K562 (cell line): ENCODE measurements around the gene TMEM86A. TPM values are rescaled to one million over a fixed set of nuclear protein-coding genes. Genes with fewer than 3 reads are reported as not detected.

ENCODE experiments used
- ATAC-seq: fragments of 200-7000 bp; cut with Tn5 transposase; 3 replicates; pipeline ENCODE4 v1.9.1; 2020; ENCODE audit warnings: moderate library complexity
- BruUV-seq: library from RNA; stranded (reverse); fragments of 400-500 nt; replicated peaks from 2 replicates; lab custom pipeline; 2021; lab: Mats Ljungman, UMichigan
- CTCF ChIA-PET: fragments of 300-600 bp; formaldehyde crosslinking; extraction: SDS; loops from one replicate; lab custom pipeline; 2021; ENCODE audit warnings: low intra/inter-chr PET ratio; lab: Yijun Ruan, JAX
- POLR2A ChIA-PET: fragments of 300-600, 350-650 bp; sonication (Branson Sonifier 250); formaldehyde crosslinking; extraction: SDS; loops from one replicate; lab custom pipeline; 2021; ENCODE audit warnings: antibody characterized with exemption, inconsistent platforms; lab: Yijun Ruan, JAX
- DNase-seq, 4 experiments: peaks; one replicate each; pipeline versions ENCODE4 v3.0.0 to v3.0.0-alpha.2; 2011 to 2018; ENCODE audit warnings: low spot score in 3 of 4, mixed read lengths in 3 of 4; ENCODE audit errors: extremely low read depth in 1 of 4
- FAIRE-seq: peaks from 2 replicates; lab custom pipeline; 2011; peaks lifted over from hg19 to GRCh38; lab: Jason Lieb, UNC
- H2AFZ ChIP-seq: 2 replicates; pipeline ENCODE4 v1.6.0; 2011; ENCODE audit warnings: low read depth, low read length, control low read depth, inconsistent platforms
- H3K27ac ChIP-seq: fragments of 200-600 bp; 3 replicates; pipeline ENCODE4 v1.8.0; 2011; ENCODE audit warnings: low read depth, mild to moderate bottlenecking, control low read depth, inconsistent platforms, low read length, moderate library complexity, mixed read lengths; ENCODE audit errors: extremely low read depth
- H3K27me3 ChIP-seq, 2 experiments: fragments of 300-600 bp in 1 of 2; 2 replicates in 1 of 2; 3 replicates in 1 of 2; pipeline versions ENCODE4 v1.6.0 to v1.8.0; 2011; ENCODE audit warnings: inconsistent platforms in 2 of 2, low read length in 2 of 2, mild to moderate bottlenecking in 1 of 2, mixed read lengths in 1 of 2, moderate library complexity in 1 of 2; ENCODE audit not compliant: control insufficient read depth in 2 of 2, insufficient read depth in 2 of 2
- H3K36me3 ChIP-seq: fragments of 300-600 bp; 3 replicates; pipeline ENCODE4 v1.8.0; 2011; ENCODE audit warnings: mild to moderate bottlenecking, low read length, inconsistent platforms; ENCODE audit not compliant: control insufficient read depth, insufficient read depth
- H3K4me1 ChIP-seq, 2 experiments: fragments of 200-600 bp in 1 of 2; replicated peaks in 1 of 2; 2 replicates in 1 of 2; 3 replicates in 1 of 2; pipeline versions ENCODE4 v1.5.1 to v1.8.0; 2011; ENCODE audit warnings: inconsistent platforms in 2 of 2, low read length in 2 of 2, mild to moderate bottlenecking in 1 of 2, mixed read lengths in 1 of 2, moderate library complexity in 1 of 2; ENCODE audit not compliant: control insufficient read depth in 2 of 2, insufficient read depth in 2 of 2
- H3K4me2 ChIP-seq: 2 replicates; pipeline ENCODE4 v1.6.1; 2011; ENCODE audit warnings: low read length, control low read depth, inconsistent platforms, mixed read lengths; ENCODE audit not compliant: insufficient read depth
- H3K4me3 ChIP-seq: fragments of 200-600 bp; sonication (generic), shearing (Covaris generic); 2 replicates; pipeline ENCODE4 v1.5.1; 2016; ENCODE audit warnings: control low read depth, inconsistent platforms
- H3K79me2 ChIP-seq: fragments of 200-600 bp; 3 replicates; pipeline ENCODE4 v1.8.0; 2011; ENCODE audit warnings: low read length, inconsistent platforms; ENCODE audit not compliant: control insufficient read depth, insufficient read depth
- H3K9ac ChIP-seq, 2 experiments: 2 replicates each; pipeline versions ENCODE4 v1.6.0 to v1.6.1; 2011; ENCODE audit warnings: low read depth in 2 of 2, low read length in 2 of 2, control low read depth in 1 of 2, inconsistent platforms in 1 of 2, mild to moderate bottlenecking in 1 of 2, mixed read lengths in 1 of 2; ENCODE audit not compliant: insufficient read depth in 1 of 2
- H3K9me1 ChIP-seq: one replicate; pipeline ENCODE4 v1.6.0; 2011; ENCODE audit warnings: inconsistent platforms, mild to moderate bottlenecking, low read length, moderate library complexity; ENCODE audit not compliant: control insufficient read depth, insufficient read depth
- H3K9me3 ChIP-seq: replicated peaks from 2 replicates; pipeline ENCODE4 v1.5.1; 2011; ENCODE audit warnings: low read depth, low read length, inconsistent platforms; ENCODE audit not compliant: control insufficient read depth, insufficient read depth
- H4K20me1 ChIP-seq: replicated peaks from 2 replicates; pipeline ENCODE4 v1.6.1; 2011; ENCODE audit warnings: low read length, inconsistent platforms, mixed read lengths; ENCODE audit not compliant: control insufficient read depth, insufficient read depth
- BCL6 ChIP-seq: fragments of 250-450 bp; sonication (Bioruptor Pico); IDR thresholded peaks from 2 replicates; pipeline ENCODE4 v1.4.0; 2020
- CBFA2T2 ChIP-seq: fragments of 450-650 bp; conservative IDR thresholded peaks from 2 replicates; pipeline ENCODE4 v1.6.1; 2017; ENCODE audit warnings: mild to moderate bottlenecking
- GTF2B ChIP-seq: IDR thresholded peaks from 2 replicates; pipeline ENCODE4 v1.6.1; 2011; ENCODE audit not compliant: insufficient read length; ENCODE audit errors: extremely low read depth
- MED1 ChIP-seq: sonication (generic); formaldehyde crosslinking; IDR thresholded peaks from 2 replicates; pipeline ENCODE4 v1.8.1; 2023; ENCODE audit warnings: missing genetic modification reagents, borderline replicate concordance
- RAD51 ChIP-seq: fragments of 450-650 bp; IDR thresholded peaks from 2 replicates; pipeline ENCODE4 v1.7.1; 2016; ENCODE audit warnings: low read depth, mild to moderate bottlenecking, borderline replicate concordance
- SIRT6 ChIP-seq: IDR thresholded peaks from one replicate; pipeline ENCODE4 v1.6.1; 2012; ENCODE audit warnings: low read depth, mild to moderate bottlenecking, control low read depth, inconsistent platforms, low read length, moderate library complexity
- ZHX1 ChIP-seq: fragments of 150-350 bp; conservative IDR thresholded peaks from 2 replicates; pipeline ENCODE4 v1.6.1; 2014; ENCODE audit warnings: low read length
- ZNF12 ChIP-seq: sonication (generic); formaldehyde crosslinking; IDR thresholded peaks from 2 replicates; pipeline ENCODE4 v1.4.0; 2020; ENCODE audit warnings: mild to moderate bottlenecking, missing genetic modification reagents
- WGBS: fragments of 100-300 bp; shearing (Covaris generic); methylation state at CpG from one replicate; pipeline ENCODE4 v1.1.6; 2016; ENCODE audit warnings: low coverage, mixed read lengths; ENCODE audit not compliant: insufficient coverage; ENCODE audit errors: missing lambda C conversion rate; 5-methylcytosine and 5-hydroxymethylcytosine counted together
- in situ Hi-C: fragments of 300-500 bp; cut with MboI; formaldehyde crosslinking; loops from 4 replicates; pipeline ENCODE4 v1.15.0; 2018; ENCODE audit warnings: inconsistent platforms, mixed read lengths
- intact Hi-C: fragments of 100-400 bp; cut with micrococcal nuclease; formaldehyde crosslinking; loops from 2 replicates; pipeline ENCODE4 v1.14.2; 2022
- polyA plus RNA-seq, 8 experiments: library from polyadenylated mRNA; depleted of rRNA in 4 of 8; stranded (reverse) in 5 of 8; unstranded in 3 of 8; fragments of >200 nt; fragmentation: Nextera tagmentation in 2 of 8; fragmentation: Illumina TruSeq in 1 of 8; extraction: Ambion mirVana in 2 of 8; extraction: Trizol in 1 of 8; gene quantifications; 2 replicates each; pipeline versions ENCODE4 v1.2.1 to v1.2.3, GENCODE V29; 2011 to 2014; ENCODE audit warnings: inconsistent platforms in 1 of 8, missing spikeins in 1 of 8
- total RNA-seq, 7 experiments: library from RNA; depleted of rRNA in 6 of 7; stranded (reverse); fragments of >200 nt in 6 of 7; fragmentation: Illumina TruSeq in 2 of 7; extraction: Trizol in 2 of 7; gene quantifications; 2 replicates each; pipeline versions ENCODE4 v1.2.1 to v1.2.3, GENCODE V29; 2011 to 2021; ENCODE audit warnings: low replicate concordance in 1 of 7

Gene TMEM86A
- total and polyA plus RNA-seq, 9 of the 15 experiments (the other 6 are each of a cell fraction or from before 2014, with no cell fraction given): 0.22 to 1.3 (median 0.40) TPM; not detected in 2

GRCh38 chr11:18713646-18714442, 15.3 kb downstream of the TMEM86A start:
- no peak for ATAC-seq
- Histone ChIP-seq H3K4me2 (no peak overlapping the region), H4K20me1 (peaks cover 4% of the 10 kb centered on the region; the same call in 1 of the 2 replicates), H3K4me1 (no peaks in the 10 kb centered on the region), H3K9ac (no peak overlapping the region), H3K9me3 (no peaks in the 10 kb centered on the region), H3K79me2 (no peaks in the 10 kb centered on the region), H3K9me1 (peaks cover 3% of the 10 kb centered on the region), H3K27ac (no peak overlapping the region), H3K36me3 (no peaks in the 10 kb centered on the region), H3K27me3 (peaks cover 17 to 81% of the 10 kb centered on the region in 2 experiments), H2AFZ (no peak overlapping the region), H3K4me3 (no peak overlapping the region)
- no peak for TF ChIP-seq BCL6 (CRISPR knock-in tag)
- no peak for TF ChIP-seq GTF2B
- TF ChIP-seq ZHX1: no peak
- no peak for TF ChIP-seq CBFA2T2
- TF ChIP-seq MED1: no peak
- no peak for TF ChIP-seq SIRT6
- no peak for TF ChIP-seq RAD51
- no peak for TF ChIP-seq ZNF12 (CRISPR knock-in tag)
- no peak for DNase-seq
- ChIA-PET POLR2A (interaction anchor here (0.6 to 1.8 kb wide), 2 partner anchors 9 to 15 kb away, joined by 3 to 5 read pairs; partner anchors contain the start of gene TMEM86A), CTCF (no interaction called here)
- WGBS: 5% methylated on average over 26 of the region's 26 CpGs
- FAIRE-seq: no peak
- intact Hi-C loops: no loop called here
- in situ Hi-C loops: no loop called here
- no TSS peak for BruUV-seq
